BLaER1 (cell line): ENCODE results near the gene IGDCC3.

Experiments
- H3K27ac ChIP-seq: shearing (Covaris generic); formaldehyde crosslinking; 2 replicates; pipeline ENCODE4 v1.8.1; 2022
- H3K27me3 ChIP-seq: shearing (Covaris generic); formaldehyde crosslinking; 2 replicates; pipeline ENCODE4 v1.8.1; 2022
- H3K36me3 ChIP-seq: shearing (Covaris generic); formaldehyde crosslinking; 2 replicates; pipeline ENCODE4 v1.8.1; 2022
- H3K4me1 ChIP-seq: shearing (Covaris generic); formaldehyde crosslinking; 2 replicates; pipeline ENCODE4 v1.8.1; 2022
- H3K4me2 ChIP-seq: shearing (Covaris generic); formaldehyde crosslinking; 2 replicates; pipeline ENCODE4 v1.8.1; 2022
- H3K4me3 ChIP-seq: shearing (Covaris generic); formaldehyde crosslinking; 2 replicates; pipeline ENCODE4 v1.8.1; 2022
- H3K9ac ChIP-seq: shearing (Covaris generic); formaldehyde crosslinking; 2 replicates; pipeline ENCODE4 v1.8.1; 2022
- H3K9me3 ChIP-seq: shearing (Covaris generic); formaldehyde crosslinking; 2 replicates; pipeline ENCODE4 v1.8.1; 2022
- H4K20me1 ChIP-seq: shearing (Covaris generic); formaldehyde crosslinking; 2 replicates; pipeline ENCODE4 v1.8.1; 2022
- Cebpa-rat ChIP-seq: shearing (Covaris generic); IDR thresholded peaks from 2 replicates; pipeline ENCODE4 v1.8.1; 2022

The IGDCC3 gene

DNA sequence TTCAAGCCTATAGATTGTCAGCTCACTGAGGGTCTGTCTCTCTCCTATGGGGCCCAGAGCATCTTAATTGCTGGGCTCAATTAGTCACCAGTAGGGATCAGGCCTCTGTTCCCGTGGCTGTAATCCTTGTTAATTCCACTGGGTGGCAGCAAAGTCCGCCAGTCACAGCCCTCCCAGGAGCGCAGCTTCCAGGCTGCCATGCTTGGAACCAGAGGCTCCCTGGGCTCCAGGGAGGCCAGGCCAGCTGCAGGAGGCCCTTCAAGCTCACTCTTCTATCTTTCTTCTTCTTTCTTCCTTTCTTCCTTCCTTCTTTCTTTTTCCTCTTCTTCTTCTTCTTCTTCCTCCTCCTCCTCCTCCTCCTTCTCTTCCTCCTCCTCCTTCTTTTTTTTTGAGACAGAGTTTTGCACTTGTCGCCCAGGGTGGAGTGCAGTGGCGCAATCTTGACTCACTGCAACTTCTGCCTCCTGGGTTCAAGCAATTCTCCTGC lies 58.9 kb downstream of the IGDCC3 start:
- Histone ChIP-seq H3K9ac (no peak overlapping the region), H3K9me3 (no peaks in the 10 kb centered on the region), H3K27me3 (no peaks in the 10 kb centered on the region), H3K36me3 (no peaks in the 10 kb centered on the region), H3K27ac (no peak overlapping the region), H3K4me1 (no peaks in the 10 kb centered on the region), H4K20me1 (no peaks in the 10 kb centered on the region), H3K4me2 (no peak overlapping the region), H3K4me3 (no peak overlapping the region)
- no peak for TF ChIP-seq Cebpa-rat

DNA sequence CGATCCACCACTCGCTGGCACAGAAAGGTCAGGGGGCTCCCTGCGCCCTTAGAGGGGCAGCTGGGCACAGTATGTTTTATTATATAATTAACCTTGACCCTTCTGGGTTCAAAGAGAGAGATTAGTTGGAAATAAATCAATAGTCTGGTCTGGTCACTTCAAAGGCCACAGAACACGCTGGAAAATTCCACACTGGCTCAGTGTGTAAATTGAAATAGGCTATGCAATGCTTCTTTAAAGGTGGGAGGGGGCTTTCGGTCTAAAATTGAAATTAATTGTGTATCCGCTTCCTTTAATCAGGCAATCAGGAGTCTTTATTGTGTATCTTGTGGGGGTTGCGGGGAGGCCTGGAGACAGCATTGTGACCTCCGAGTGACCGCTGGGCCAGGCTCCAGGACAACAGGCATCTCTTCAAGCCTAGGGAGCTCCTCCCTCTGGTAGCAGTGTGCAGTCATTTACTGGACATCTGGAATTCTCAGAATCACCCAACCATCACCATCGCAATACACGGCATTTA lies 65.3 kb downstream of the IGDCC3 start:
- no peak for TF ChIP-seq Cebpa-rat
- H3K27ac ChIP-seq: no peak overlapping the region
- no peaks in the 10 kb centered on the region for H3K27me3 ChIP-seq
- no peaks in the 10 kb centered on the region for H4K20me1 ChIP-seq
- H3K36me3 ChIP-seq: no peaks in the 10 kb centered on the region
- H3K9ac ChIP-seq: no peak overlapping the region
- H3K4me3 ChIP-seq: no peak overlapping the region
- H3K4me2 ChIP-seq: no peak overlapping the region
- H3K4me1 ChIP-seq: 0 out of 2 replicates have a peak, but pooled peaks cover 4% of the 10 kb centered on the region
- no peaks in the 10 kb centered on the region for H3K9me3 ChIP-seq

- peaks cover 4% of the 10 kb centered on the region; the same call in 1 of the 2 replicates for H3K4me1 ChIP-seq
- H4K20me1 ChIP-seq: no peaks in the 10 kb centered on the region
- H3K4me3 ChIP-seq: no peak overlapping the region
- H3K27ac ChIP-seq: no peak overlapping the region
- no peaks in the 10 kb centered on the region for H3K36me3 ChIP-seq
- H3K9ac ChIP-seq: no peak overlapping the region
- no peaks in the 10 kb centered on the region for H3K27me3 ChIP-seq
- H3K4me2 ChIP-seq: no peak overlapping the region
- no peak for TF ChIP-seq Cebpa-rat
- no peaks in the 10 kb centered on the region for H3K9me3 ChIP-seq
These were observed 66.0 kb downstream of the IGDCC3 start for GRCh38 chr15:65311760-65312159.

- no peaks in the 10 kb centered on the region for H3K36me3 ChIP-seq
- H3K4me2 ChIP-seq: no peak overlapping the region
- no peaks in the 10 kb centered on the region for H3K27me3 ChIP-seq
- no peak overlapping the region for H3K9ac ChIP-seq
- no peaks in the 10 kb centered on the region for H4K20me1 ChIP-seq
- peaks cover 16% of the 10 kb centered on the region for H3K4me1 ChIP-seq
- no peak for TF ChIP-seq Cebpa-rat
- H3K9me3 ChIP-seq: no peaks in the 10 kb centered on the region
- no peak overlapping the region for H3K27ac ChIP-seq
- no peak overlapping the region for H3K4me3 ChIP-seq
These were observed 67.2 kb downstream of the IGDCC3 start for GRCh38 chr15:65310431-65311137.

GRCh38 chr15:65309882-65310418 lies 67.9 kb downstream of the IGDCC3 start:
- Histone ChIP-seq H3K4me2 (no peak overlapping the region), H3K9ac (no peak overlapping the region), H4K20me1 (no peaks in the 10 kb centered on the region), H3K27ac (no peak overlapping the region), H3K36me3 (no peaks in the 10 kb centered on the region), H3K27me3 (no peaks in the 10 kb centered on the region), H3K4me1 (peaks cover 22% of the 10 kb centered on the region), H3K9me3 (no peaks in the 10 kb centered on the region), H3K4me3 (no peak overlapping the region)
- TF ChIP-seq Cebpa-rat: no peak

DNA sequence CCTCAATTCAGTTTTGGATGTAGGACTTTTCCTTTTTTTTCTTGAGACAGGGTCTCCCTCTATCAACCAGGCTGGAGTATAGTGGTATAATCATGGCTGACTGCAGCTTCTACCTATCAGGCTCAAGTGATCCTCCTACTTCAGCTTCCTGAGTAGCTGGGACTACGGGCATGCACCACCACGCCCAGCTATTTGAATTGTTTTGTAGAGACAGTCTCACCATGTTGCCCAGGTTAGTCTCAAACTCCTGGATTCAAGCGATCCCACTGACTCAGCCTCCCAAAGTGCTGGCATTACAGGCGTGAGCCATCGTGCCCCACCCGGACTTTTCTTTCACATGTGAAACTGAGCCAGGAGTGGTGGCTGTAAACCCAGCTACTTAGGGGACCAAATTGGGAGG lies 69.8 kb downstream of the IGDCC3 start:
- H4K20me1 ChIP-seq: no peaks in the 10 kb centered on the region
- no peaks in the 10 kb centered on the region for H3K9me3 ChIP-seq
- H3K27me3 ChIP-seq: no peaks in the 10 kb centered on the region
- no peak overlapping the region for H3K4me2 ChIP-seq
- H3K9ac ChIP-seq: no peak overlapping the region
- H3K36me3 ChIP-seq: no peaks in the 10 kb centered on the region
- no peak for TF ChIP-seq Cebpa-rat
- no peak overlapping the region for H3K4me3 ChIP-seq
- H3K27ac ChIP-seq: no peak overlapping the region
- H3K4me1 ChIP-seq: peaks cover 32% of the 10 kb centered on the region

- Histone ChIP-seq H3K27ac (no peak overlapping the region), H4K20me1 (no peaks in the 10 kb centered on the region), H3K4me1 (peaks cover 43% of the 10 kb centered on the region), H3K27me3 (no peaks in the 10 kb centered on the region), H3K4me3 (no peak overlapping the region), H3K4me2 (no peak overlapping the region), H3K36me3 (no peaks in the 10 kb centered on the region), H3K9me3 (no peaks in the 10 kb centered on the region; the same call in 1 of the 2 replicates), H3K9ac (no peak overlapping the region)
- no peak for TF ChIP-seq Cebpa-rat
These were observed 71.3 kb downstream of the IGDCC3 start for GRCh38 chr15:65306551-65306950.

DNA sequence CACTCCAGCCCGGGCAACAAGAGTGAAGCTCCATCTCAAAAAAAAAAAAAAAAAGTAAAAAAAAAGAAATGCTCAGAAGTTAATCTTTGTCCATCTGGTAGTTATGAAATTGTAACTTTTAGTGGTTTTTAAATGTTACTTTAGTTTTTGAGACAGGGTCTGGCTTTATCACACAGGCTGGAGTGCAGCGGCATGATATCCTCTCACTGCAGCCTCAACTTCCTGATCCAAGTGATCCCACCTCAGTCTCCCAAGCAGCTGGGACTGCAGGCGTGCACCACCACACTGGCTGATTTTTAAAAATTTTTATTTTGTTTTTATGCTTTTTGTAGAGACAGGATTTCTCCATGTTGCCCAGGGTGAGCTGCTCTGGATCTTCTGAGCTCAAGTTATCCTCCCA lies 72.0 kb downstream of the IGDCC3 start:
- H3K27ac ChIP-seq: no peak overlapping the region
- no peaks in the 10 kb centered on the region for H4K20me1 ChIP-seq
- peaks cover 43% of the 10 kb centered on the region for H3K4me1 ChIP-seq
- TF ChIP-seq Cebpa-rat: no peak
- H3K36me3 ChIP-seq: no peaks in the 10 kb centered on the region
- H3K9ac ChIP-seq: 0 out of 2 replicates have a peak overlapping the region, but pooled peaks have one; percentile 50
- H3K4me3 ChIP-seq: no peak overlapping the region
- H3K27me3 ChIP-seq: no peaks in the 10 kb centered on the region
- H3K4me2 ChIP-seq: peak overlapping the region; percentile 80
- H3K9me3 ChIP-seq: peaks cover 6% of the 10 kb centered on the region; the same call in 1 of the 2 replicates

- Histone ChIP-seq H4K20me1 (no peaks in the 10 kb centered on the region), H3K9me3 (peaks cover 6% of the 10 kb centered on the region; the same call in 1 of the 2 replicates), H3K4me3 (peak overlapping the region; percentile 42; the same call in 1 of the 2 replicates), H3K27me3 (no peaks in the 10 kb centered on the region), H3K27ac (peak overlapping the region; percentile 94; the same call in 1 of the 2 replicates), H3K9ac (0 out of 2 replicates have a peak overlapping the region, but pooled peaks have one; percentile 50), H3K4me1 (peaks cover 43% of the 10 kb centered on the region), H3K36me3 (no peaks in the 10 kb centered on the region), H3K4me2 (peak overlapping the region; percentile 80)
- no peak for TF ChIP-seq Cebpa-rat
These were observed 72.5 kb downstream of the IGDCC3 start for GRCh38 chr15:65305150-65305758.
